Esophagus (tissue), 2 donors: Measurements from ENCODE around the gene DPY19L3. TPM values are rescaled to one million over a fixed set of nuclear protein-coding genes. Genes with fewer than 3 reads are reported as not detected.
"Not testable (repeated sequence)": the region's sequence is repeated elsewhere in the genome, so short reads cannot be mapped to it uniquely, and the experiment has no call there.

Experiments used
- H3K27ac ChIP-seq, 2 donors: one replicate each; pipeline ENCODE4 v1.5.1; 2013; ENCODE audit warnings: low read depth in 2 of 2, mild to moderate bottlenecking in 2 of 2, inconsistent platforms in 1 of 2, low read length in 1 of 2, moderate library complexity in 1 of 2
- H3K27me3 ChIP-seq, 2 donors: one replicate each; pipeline ENCODE4 v1.6.1; 2013; ENCODE audit warnings: low read length in 2 of 2, control low read depth in 1 of 2, mild to moderate bottlenecking in 1 of 2; ENCODE audit not compliant: insufficient read depth in 2 of 2, control insufficient read depth in 1 of 2
- H3K36me3 ChIP-seq, 2 donors: one replicate each; pipeline ENCODE4 v1.6.1; 2013; ENCODE audit warnings: low read length in 1 of 2; ENCODE audit not compliant: control insufficient read depth in 2 of 2, insufficient read depth in 2 of 2
- H3K4me1 ChIP-seq, 2 donors: one replicate each; pipeline ENCODE4 v1.6.1; 2013; ENCODE audit warnings: low read length in 1 of 2; ENCODE audit not compliant: control insufficient read depth in 2 of 2, insufficient read depth in 2 of 2
- H3K4me3 ChIP-seq, 2 donors: one replicate each; pipeline ENCODE4 v1.5.1; 2013; ENCODE audit warnings: low read length in 2 of 2, mild to moderate bottlenecking in 2 of 2, low read depth in 1 of 2, moderate library complexity in 1 of 2
- H3K9me3 ChIP-seq, 2 donors: one replicate each; pipeline ENCODE4 v1.6.1; 2013; ENCODE audit warnings: mild to moderate bottlenecking in 2 of 2, low read depth in 1 of 2, low read length in 1 of 2, moderate library complexity in 1 of 2; ENCODE audit not compliant: control insufficient read depth in 2 of 2, insufficient read depth in 1 of 2
- WGBS, 2 donors: extraction: QIAGEN DNeasy Blood & Tissue Kit; methylation state at CpG; one replicate each; pipeline ENCODE4 v1.1.7; 2013; 5-methylcytosine and 5-hydroxymethylcytosine counted together
- polyA plus RNA-seq, 2 donors: library from polyadenylated mRNA; stranded (reverse); fragments of 200-250 nt; gene quantifications; one replicate each; pipeline ENCODE4 v1.2.3, GENCODE V29; 2013
- donor health status: healthy with polysubstance abuse.
- donor health status: Bipolar disorder and iron deficiency.

Gene DPY19L3
- polyA plus RNA-seq, 2 donors, result 2.9 to 3.1 TPM

DNA sequence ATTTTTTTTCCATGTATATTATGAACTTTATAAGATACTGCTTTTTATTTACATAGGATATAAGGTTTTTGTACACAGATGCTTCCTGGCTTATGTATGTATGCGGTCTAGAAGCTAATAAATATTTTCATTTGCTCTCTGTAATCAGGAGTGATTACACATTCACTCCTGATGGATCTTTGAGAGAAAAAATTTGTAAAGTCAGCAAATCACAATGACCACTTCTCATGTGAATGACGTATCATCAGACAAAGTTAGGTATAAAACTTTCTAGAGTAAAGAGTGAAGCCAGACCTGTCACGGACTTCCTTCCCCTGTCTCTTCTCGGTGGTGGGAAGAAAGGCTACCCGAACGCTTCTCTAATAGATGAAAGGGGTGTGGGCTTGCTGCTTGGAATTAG, 31.1 kb downstream of the DPY19L3 start:
- Histone ChIP-seq H3K27ac (no peak overlapping the region), H3K36me3 (peaks cover 0 to 3% of the 10 kb centered on the region in 2 donors), H3K27me3 (no peaks in the 10 kb centered on the region), H3K4me3 (no peak overlapping the region), H3K4me1 (no peaks in the 10 kb centered on the region), H3K9me3 (no peaks in the 10 kb centered on the region)
- WGBS, 2 donors, result 93 to 94% methylated on average over 6 of the region's 6 CpGs

DNA sequence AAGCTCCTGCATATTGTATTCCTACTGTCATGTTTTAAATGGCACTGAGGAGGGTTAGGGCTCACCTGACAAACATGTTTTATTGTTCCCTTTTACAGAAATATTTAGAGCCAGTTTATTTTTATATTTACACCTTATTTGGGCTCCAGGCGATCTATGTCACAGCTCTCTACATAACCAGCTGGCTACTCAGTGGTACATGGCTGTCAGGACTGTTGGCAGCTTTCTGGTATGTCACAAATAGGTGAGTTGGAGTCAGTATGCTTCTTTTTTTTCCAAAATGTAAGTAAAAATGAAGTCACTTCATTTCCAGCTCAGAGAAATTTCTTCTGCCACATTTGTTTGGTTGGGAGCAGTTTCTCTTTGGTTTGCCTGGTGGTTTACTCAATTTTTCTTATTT, 31.5 kb downstream of the DPY19L3 start:
- no peaks in the 10 kb centered on the region for H3K4me1 ChIP-seq
- H3K36me3 ChIP-seq, result peaks cover 0 to 3% of the 10 kb centered on the region in 2 donors
- WGBS, 2 donors, result 91 to 94% methylated on average over 1 of the region's 1 CpG
- no peak overlapping the region for H3K27ac ChIP-seq
- H3K9me3 ChIP-seq, result no peaks in the 10 kb centered on the region
- no peaks in the 10 kb centered on the region for H3K27me3 ChIP-seq
- H3K4me3 ChIP-seq, result no peak overlapping the region

DNA sequence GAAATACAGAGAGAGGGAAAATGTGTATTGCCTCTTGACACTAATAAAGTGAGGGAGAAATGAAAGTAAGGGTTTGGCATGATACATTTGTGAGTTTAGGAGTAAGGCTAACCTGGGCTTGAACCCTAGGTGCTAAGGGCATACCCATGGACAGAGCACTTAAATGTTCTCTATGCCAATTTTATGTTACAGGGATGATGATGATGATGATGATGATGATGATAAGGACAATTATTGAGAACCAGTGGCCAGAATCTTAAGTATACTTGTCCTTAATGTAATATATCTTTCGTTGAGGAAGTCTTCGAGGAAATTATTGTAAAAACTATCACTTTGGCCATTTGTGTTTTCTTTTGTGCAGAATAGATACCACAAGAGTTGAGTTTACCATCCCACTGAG, 33.2 kb downstream of the DPY19L3 start:
- 95 to 96% methylated on average over 2 of the region's 2 CpGs for WGBS, 2 donors
- no peaks in the 10 kb centered on the region for H3K27me3 ChIP-seq
- H3K4me1 ChIP-seq, result no peaks in the 10 kb centered on the region
- peaks cover 6 to 7% of the 10 kb centered on the region in 2 donors for H3K36me3 ChIP-seq
- no peak overlapping the region for H3K27ac ChIP-seq
- no peak overlapping the region for H3K4me3 ChIP-seq
- H3K9me3 ChIP-seq, result no peaks in the 10 kb centered on the region

DNA sequence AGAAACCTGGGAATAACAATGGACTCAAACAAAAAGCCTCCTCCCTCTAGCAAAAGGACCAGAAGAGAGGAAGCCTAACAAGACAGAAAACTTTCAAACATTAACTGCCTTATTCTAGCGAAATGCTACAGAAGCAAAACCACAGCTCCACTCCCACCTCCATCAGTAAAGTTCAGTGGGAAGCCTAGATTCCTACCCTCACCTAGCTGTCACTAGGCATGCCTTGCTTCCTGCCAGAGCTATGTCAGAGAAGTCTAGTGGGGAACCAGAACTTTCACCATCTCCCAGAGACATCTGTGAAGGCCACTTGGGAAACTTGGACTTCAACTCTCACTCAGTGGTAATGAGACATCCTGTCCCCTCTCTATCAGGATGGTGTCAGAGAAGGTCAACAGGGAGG, 37.1 kb downstream of the DPY19L3 start:
- peaks cover 3 to 7% of the 10 kb centered on the region in 2 donors for H3K36me3 ChIP-seq
- H3K4me1 ChIP-seq, result no peaks in the 10 kb centered on the region
- no peaks in the 10 kb centered on the region for H3K27me3 ChIP-seq
- no peaks in the 10 kb centered on the region for H3K9me3 ChIP-seq
- no peak overlapping the region for H3K27ac ChIP-seq
- WGBS, 2 donors, result 94 to 97% methylated on average over 1 of the region's 1 CpG
- H3K4me3 ChIP-seq, result no peak overlapping the region

DNA sequence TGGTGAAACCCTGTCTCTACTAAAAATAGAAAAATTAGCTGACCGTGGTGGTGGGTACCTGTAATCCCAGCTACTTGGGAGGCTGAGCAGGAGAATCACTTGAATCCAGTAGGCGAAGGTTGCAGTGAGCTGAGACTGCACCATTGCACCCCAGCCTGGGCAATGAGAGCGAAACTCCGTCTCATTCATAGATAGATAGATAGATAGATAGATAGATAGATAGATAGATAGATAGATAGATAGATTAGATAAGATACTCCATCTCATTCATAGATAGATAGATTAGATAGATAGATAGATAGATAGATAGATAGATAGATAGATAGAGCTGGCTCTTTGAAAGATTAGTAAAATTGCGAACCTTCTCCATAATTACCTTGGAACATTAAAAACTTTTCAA, 42.0 kb downstream of the DPY19L3 start:
- H3K9me3 ChIP-seq, H3K27me3 ChIP-seq, H3K4me3 ChIP-seq, H3K27ac ChIP-seq, H3K4me1 ChIP-seq, H3K36me3 ChIP-seq: not testable (repeated sequence)
- WGBS, 2 donors, result 94 to 98% methylated on average over 5 of the region's 5 CpGs

DNA sequence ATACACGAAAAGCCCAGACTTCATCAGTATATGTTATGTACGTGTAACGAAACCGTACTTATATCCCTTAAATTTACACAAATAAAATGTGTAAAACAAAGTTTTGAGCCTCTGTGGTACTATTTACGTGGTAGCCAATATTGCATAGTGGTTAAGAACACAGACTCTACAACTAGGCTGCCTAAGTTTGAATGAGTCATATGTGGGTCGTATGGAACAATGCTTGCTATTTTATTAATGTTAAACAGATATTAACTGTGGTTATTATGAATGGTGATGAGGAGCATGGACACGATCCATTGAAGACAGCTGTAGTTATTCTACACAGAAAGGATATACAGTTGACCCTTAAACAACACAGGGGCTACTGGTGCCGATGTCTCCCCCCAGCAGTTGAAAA, 42.5 kb downstream of the DPY19L3 start:
- 90% methylated on average over 8 of the region's 8 CpGs for WGBS, 2 donors
- Histone ChIP-seq H3K4me3 (no peak overlapping the region), H3K36me3 (peaks cover under 1% of the 10 kb centered on the region in 2 donors), H3K9me3 (no peaks in the 10 kb centered on the region), H3K4me1 (no peaks in the 10 kb centered on the region), H3K27ac (no peak overlapping the region), H3K27me3 (no peaks in the 10 kb centered on the region)

DNA sequence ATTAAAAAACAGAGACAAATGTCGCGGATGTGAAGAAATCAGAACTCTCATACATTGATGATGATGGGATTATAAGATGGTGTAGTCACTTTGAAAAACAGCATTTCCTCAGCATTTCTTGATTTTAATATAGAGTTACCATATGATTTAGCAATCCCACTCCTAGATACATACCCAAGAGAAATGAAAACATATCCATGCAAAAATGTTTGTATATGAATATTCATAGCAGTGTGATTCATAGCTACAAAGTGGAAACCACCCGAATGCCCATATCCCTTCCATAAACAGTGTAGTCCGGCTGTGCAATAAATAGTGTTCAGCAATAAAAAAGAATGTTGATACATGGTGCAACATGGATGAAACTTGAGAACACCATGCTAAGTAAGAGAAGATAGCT, 44.6 kb downstream of the DPY19L3 start:
- Histone ChIP-seq H3K9me3 (no peaks in the 10 kb centered on the region), H3K27me3 (no peaks in the 10 kb centered on the region), H3K4me3 (no peak overlapping the region), H3K36me3 (no peaks in the 10 kb centered on the region), H3K27ac (no peak overlapping the region), H3K4me1 (no peaks in the 10 kb centered on the region)
- 85 to 86% methylated on average over 4 of the region's 4 CpGs for WGBS, 2 donors

DNA sequence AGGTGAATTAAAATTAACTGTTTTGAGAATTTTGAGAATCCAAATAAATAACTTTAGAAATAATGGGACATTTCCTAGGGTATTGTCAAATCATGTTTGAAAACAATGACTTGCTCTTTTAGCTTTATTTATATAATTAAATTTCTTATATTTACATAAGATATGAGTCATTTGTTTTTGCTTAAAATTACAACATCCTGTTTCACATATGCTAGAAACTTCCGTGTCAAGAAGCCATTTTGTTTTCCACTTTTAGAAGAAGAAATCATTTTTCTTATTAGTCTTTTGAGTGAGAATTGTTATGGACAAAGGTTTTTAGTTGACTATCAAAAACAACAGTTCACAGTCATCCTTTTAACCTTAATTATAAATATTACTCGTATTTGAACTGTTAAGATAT, 48.2 kb downstream of the DPY19L3 start:
- Histone ChIP-seq H3K9me3 (no peaks in the 10 kb centered on the region), H3K27me3 (no peaks in the 10 kb centered on the region), H3K27ac (no peak overlapping the region), H3K4me3 (no peak overlapping the region), H3K4me1 (no peaks in the 10 kb centered on the region), H3K36me3 (no peaks in the 10 kb centered on the region)
- WGBS, 2 donors, result 88 to 90% methylated on average over 2 of the region's 2 CpGs

DNA sequence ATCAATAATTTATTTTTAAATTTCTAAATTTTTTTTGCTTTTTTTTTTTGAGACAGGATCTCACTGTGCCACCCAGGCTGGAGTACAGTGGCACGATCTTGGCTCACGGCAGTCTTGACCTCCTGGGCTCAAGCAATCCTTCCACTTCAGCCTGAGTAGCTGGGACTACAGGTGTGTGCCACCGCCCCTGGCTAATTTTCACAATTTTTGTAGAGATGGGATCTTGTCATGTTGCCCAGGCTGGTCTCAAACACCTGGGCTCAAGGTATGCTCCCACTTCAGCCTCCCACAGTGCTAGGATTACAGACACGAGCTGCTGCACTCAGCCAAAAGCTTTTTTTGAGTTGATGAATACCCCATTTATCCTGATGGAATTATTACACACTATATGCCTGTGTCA, 50.8 kb downstream of the DPY19L3 start:
- WGBS, 2 donors, result 95 to 98% methylated on average over 4 of the region's 4 CpGs
- H3K9me3 ChIP-seq, result no peaks in the 10 kb centered on the region
- no peak overlapping the region for H3K27ac ChIP-seq
- H3K36me3 ChIP-seq, result no peaks in the 10 kb centered on the region
- no peaks in the 10 kb centered on the region for H3K4me1 ChIP-seq
- H3K4me3 ChIP-seq, result no peak overlapping the region
- H3K27me3 ChIP-seq, result no peaks in the 10 kb centered on the region

DNA sequence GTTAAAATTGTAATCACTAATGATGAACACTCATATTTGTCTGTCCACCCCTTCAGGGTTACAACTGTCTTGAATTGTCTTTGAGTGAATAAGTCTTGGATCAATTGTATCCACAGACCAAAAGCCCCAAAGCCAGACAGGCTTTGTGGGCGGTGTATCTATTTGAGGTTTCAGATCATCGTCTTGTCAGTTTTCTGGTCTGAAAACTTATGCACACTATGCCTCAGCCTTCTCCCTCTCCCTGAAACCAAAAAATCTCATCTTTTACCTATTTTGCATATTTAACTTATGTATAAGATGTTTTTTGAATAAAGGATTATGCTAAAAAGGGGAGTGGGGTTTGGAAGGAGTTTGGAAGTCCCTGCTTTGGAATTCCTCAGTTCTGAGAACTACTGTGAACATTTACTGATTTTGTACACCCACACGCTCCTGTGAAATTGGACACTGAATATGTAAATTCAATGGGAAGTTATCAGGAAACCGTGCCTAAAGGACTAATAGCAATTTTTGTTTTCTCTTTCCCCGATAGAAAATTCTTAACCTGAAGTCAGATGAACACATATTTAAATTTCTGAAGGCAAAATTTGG, 52.1 kb downstream of the DPY19L3 start:
- 86 to 88% methylated on average over 5 of the region's 5 CpGs for WGBS, 2 donors
- Histone ChIP-seq H3K9me3 (no peaks in the 10 kb centered on the region), H3K27me3 (no peaks in the 10 kb centered on the region), H3K4me1 (no peaks in the 10 kb centered on the region), H3K36me3 (no peaks in the 10 kb centered on the region), H3K27ac (no peak overlapping the region), H3K4me3 (no peak overlapping the region)
